GM19351 (cell line): Measurements from ENCODE around the gene BLVRA.

Source experiments
- ATAC-seq: cut with Tn5 transposase; IDR thresholded peaks from one replicate; pipeline ENCODE4 v1.9.1; 2021; ENCODE audit warnings: mild to moderate bottlenecking, moderate library complexity; ENCODE audit not compliant: unreplicated experiment

Gene BLVRA

GRCh38 chr7:43855176-43855575 is 96.7 kb downstream of the BLVRA start:
- ATAC-seq: no peak

GRCh38 chr7:43856316-43856715 is 97.8 kb downstream of the BLVRA start:
- ATAC-seq: no peak
